ENCODE measurements around the gene PDCD11. TPM values are rescaled to one million over a fixed set of nuclear protein-coding genes. Genes with fewer than 3 reads are reported as not detected.

The PDCD11 gene
- total and polyA plus RNA-seq, 2 of the 8 experiments (the other 6 are each of a cell fraction or from before 2014, with no cell fraction given) = 18.1 to 79.1 TPM

GRCh38 chr10:103397191-103397825 is 882 bp downstream of the PDCD11 start:
- Histone ChIP-seq H3K18ac (ENCODE audit: extremely low read depth, low read length) (no peak overlapping the region), H3K9me3 (ENCODE audit: insufficient read depth in 2 of 2, low read depth in 1 of 2, low read length in 1 of 2) (no peaks in the 10 kb centered on the region), H3K27me3 (replicated peaks in 1 of 4; ENCODE audit: control insufficient read depth in 3 of 4, extremely low read depth in 1 of 4, insufficient read depth in 3 of 4, low read length in 3 of 4) (no peaks in the 10 kb centered on the region), H2AK5ac (ENCODE audit: low read depth, low read length) (0 out of 2 replicates have a peak overlapping the region, but pooled peaks have one; percentile 4), H3K9ac (replicated peaks in 1 of 4; ENCODE audit: extremely low read depth in 1 of 4, low read depth in 3 of 4, low read length in 3 of 4) (peak overlapping the region; percentile 78 to 92 (median 84)), H2BK15ac (ENCODE audit: low read length) (no peak overlapping the region), H3K4me2 (ENCODE audit: insufficient read depth in 1 of 2, low read depth in 2 of 2, low read length in 2 of 2) (peak overlapping the region; percentile 76 to 95), H4K8ac (ENCODE audit: extremely low read depth, insufficient read depth, low read length) (peak overlapping the region; percentile 7; the same call in 1 of the 2 replicates), H2BK120ac (replicated peaks; ENCODE audit: low read depth, low read length) (no peak overlapping the region), H3K79me2 (ENCODE audit: control insufficient read depth in 1 of 2, insufficient read depth in 2 of 2, low read length in 2 of 2) (peaks cover 14 to 56% of the 10 kb centered on the region in 2 experiments), H2BK12ac (ENCODE audit: low read depth, low read length) (no peak overlapping the region), H3K4me1 (replicated peaks in 1 of 4; ENCODE audit: control insufficient read depth in 3 of 4, insufficient read depth in 4 of 4, low read length in 3 of 4) (peaks cover 0 to 10% (median 2%) of the 10 kb centered on the region in 4 experiments; a peak in 6 of 7 replicates), H4K5ac (ENCODE audit: insufficient read length, low read depth, low read length) (no peak overlapping the region), H3K79me1 (ENCODE audit: low read depth, low read length) (peaks cover 12% of the 10 kb centered on the region), H3K14ac (ENCODE audit: insufficient read length) (no peak overlapping the region), H3K4me3 (ENCODE audit: extremely low read depth in 1 of 4, insufficient read depth in 2 of 4, low read depth in 3 of 4, low read length in 4 of 4) (peak overlapping the region; percentile 96 to 99 (median 96)), H3K36me3 (ENCODE audit: control insufficient read depth in 2 of 4, insufficient read depth in 4 of 4, low read length in 3 of 4) (peaks cover 19 to 55% (median 27%) of the 10 kb centered on the region in 4 experiments), H2BK20ac (ENCODE audit: low read length) (no peak overlapping the region), H4K20me1 (replicated peaks in 1 of 2; ENCODE audit: control insufficient read depth in 1 of 2, insufficient read depth in 2 of 2, low read length in 2 of 2) (peaks cover 2% of the 10 kb centered on the region in 2 experiments), H3K27ac (ENCODE audit: low read depth, low read length) (no peak overlapping the region), H3K23me2 (ENCODE audit: low read depth, low read length) (peaks cover 13% of the 10 kb centered on the region), H2BK5ac (ENCODE audit: low read depth, low read length) (no peak overlapping the region), H3K4ac (replicated peaks; ENCODE audit: insufficient read length, low read depth, low read length) (no peak overlapping the region), H3K56ac (replicated peaks; ENCODE audit: insufficient read length, low read depth, low read length) (no peak overlapping the region), H4K91ac (replicated peaks; ENCODE audit: insufficient read length, low read length) (no peak overlapping the region), H3K23ac (ENCODE audit: insufficient read length) (no peak overlapping the region), H2AFZ (ENCODE audit: low read length) (no peak overlapping the region)
- WGBS, 2 experiments (ENCODE audit: extremely low coverage in 1 of 2, insufficient coverage in 1 of 2, insufficient read length in 1 of 2, insufficient replicate concordance in 2 of 2, low coverage in 1 of 2, low lambda C conversion rate in 2 of 2, missing lambda C conversion rate in 1 of 2) = 87% methylated on average over 19 of the region's 19 CpGs; no CpG with 5 or more reads in 1 of the 2 experiments
- DNase-seq (ENCODE audit: low read depth in 1 of 2, low spot score in 2 of 2) (no peak), FAIRE-seq (no peak)
- ChIA-PET POLR2A (ENCODE audit: partially characterized antibody) (interaction anchor here (0.8 to 2.5 kb wide), 5 partner anchors 8 to 92 kb away, joined by 3 to 13 read pairs (median 4); no protein-coding TSS in a partner anchor), CTCF (ENCODE audit: partially characterized antibody) (interaction anchor here (0.8 to 1.7 kb wide), 3 partner anchors 15 to 64 kb away, joined by 3 to 4 read pairs (median 4); no protein-coding TSS in a partner anchor)
- no peak for TF ChIP-seq KDM4A (IDR thresholded peaks at IDR 0.05; ENCODE audit: low read depth, low read length, severe bottlenecking)
- TF ChIP-seq E2F6 (IDR thresholded peaks at IDR 0.05) = no peak
- TF ChIP-seq NANOG (IDR thresholded peaks at IDR 0.05; ENCODE audit: insufficient read depth, low read depth, low read length, poor library complexity, severe bottlenecking) = no peak
- TF ChIP-seq RFX5 (IDR thresholded peaks at IDR 0.05; ENCODE audit: borderline replicate concordance, low read depth, low read length) = no peak
- TF ChIP-seq BACH1 (IDR thresholded peaks at IDR 0.05; ENCODE audit: low read length) = no peak
- TF ChIP-seq CTBP2 (IDR thresholded peaks at IDR 0.05; ENCODE audit: borderline replicate concordance, insufficient read depth, insufficient read length, low read length) = no peak
- TF ChIP-seq ASH2L (IDR thresholded peaks at IDR 0.05; ENCODE audit: low read length) = no peak
- no peak for TF ChIP-seq KDM1A (IDR thresholded peaks at IDR 0.05; ENCODE audit: borderline replicate concordance, low read length)
- no peak for TF ChIP-seq SRF (IDR thresholded peaks at IDR 0.05; ENCODE audit: low read depth, low read length)
- TF ChIP-seq KDM5A (IDR thresholded peaks at IDR 0.05; ENCODE audit: low read length) = no peak
- no peak for TF ChIP-seq TAF1 (IDR thresholded peaks at IDR 0.05; ENCODE audit: low read depth, low read length)
- TF ChIP-seq JUN (IDR thresholded peaks at IDR 0.05; ENCODE audit: low read depth, low read length) = no peak
